IMR-90 (cell line): ENCODE results near the gene AKAP6. TPM values are rescaled to one million over a fixed set of nuclear protein-coding genes. Genes with fewer than 3 reads are reported as not detected.

Experiments
- ATAC-seq: fragments of 200-7000 bp; cut with Tn5 transposase; 2 replicates; pipeline ENCODE4 v1.9.1; 2020; ENCODE audit warnings: low read depth, mild to moderate bottlenecking, moderate library complexity
- BruUV-seq: library from RNA; stranded (reverse); fragments of 400-500 nt; replicated peaks from 2 replicates; lab custom pipeline; 2021; lab: Mats Ljungman, UMichigan
- CTCF ChIA-PET: fragments of 300-600 bp; formaldehyde crosslinking; extraction: SDS; loops from one replicate; lab custom pipeline; 2021; ENCODE audit warnings: antibody characterized with exemption; lab: Yijun Ruan, JAX
- POLR2A ChIA-PET: fragments of 300-600 bp; sonication (Branson Sonifier 250); formaldehyde crosslinking; loops from one replicate; lab custom pipeline; 2022; ENCODE audit warnings: antibody characterized with exemption; ENCODE audit not compliant: unreplicated experiment; lab: Charles Lee
- DNase-seq: peaks from one replicate; pipeline ENCODE4 v3.0.0; 2013
- H2AFZ ChIP-seq: replicated peaks from 2 replicates; pipeline ENCODE3; 2013; ENCODE audit warnings: low read length, mild to moderate bottlenecking; ENCODE audit not compliant: poor library complexity
- H2AK5ac ChIP-seq: 2 replicates; pipeline ENCODE4 v1.6.1; 2013; ENCODE audit warnings: low read depth, low read length, inconsistent platforms
- H2AK9ac ChIP-seq: replicated peaks from 2 replicates; pipeline ENCODE3; 2013; ENCODE audit warnings: mild to moderate bottlenecking, low read depth, low read length, moderate library complexity; ENCODE audit not compliant: poor library complexity
- H2BK120ac ChIP-seq: 2 replicates; pipeline ENCODE4 v1.6.1; 2013; ENCODE audit warnings: low read depth, low read length, inconsistent platforms
- H2BK15ac ChIP-seq: 3 replicates; pipeline ENCODE4 v1.6.1; 2013; ENCODE audit warnings: low read depth, low read length, inconsistent platforms
- H2BK20ac ChIP-seq: 2 replicates; pipeline ENCODE4 v1.6.1; 2013; ENCODE audit warnings: low read depth, mild to moderate bottlenecking, inconsistent platforms, low read length, moderate library complexity
- H2BK5ac ChIP-seq: 2 replicates; pipeline ENCODE4 v1.6.1; 2013; ENCODE audit warnings: mild to moderate bottlenecking, low read depth, low read length, inconsistent platforms; ENCODE audit not compliant: poor library complexity, severe bottlenecking
- H3K14ac ChIP-seq: replicated peaks from 2 replicates; pipeline ENCODE4 v1.6.1; 2013; ENCODE audit warnings: low read depth, low read length, inconsistent platforms
- H3K18ac ChIP-seq: 2 replicates; pipeline ENCODE4 v1.6.1; 2013; ENCODE audit warnings: low read depth, low read length, control low read depth
- H3K23ac ChIP-seq: 2 replicates; pipeline ENCODE4 v1.6.1; 2013; ENCODE audit warnings: low read depth, low read length, inconsistent platforms
- H3K27ac ChIP-seq: 2 replicates; pipeline ENCODE4 v1.5.1; 2013; ENCODE audit warnings: mild to moderate bottlenecking, control low read depth, low read length; ENCODE audit not compliant: insufficient read depth
- H3K27me3 ChIP-seq: 2 replicates; pipeline ENCODE4 v1.6.1; 2013; ENCODE audit warnings: low read length; ENCODE audit not compliant: control insufficient read depth, insufficient read depth
- H3K36me3 ChIP-seq: 2 replicates; pipeline ENCODE4 v1.6.1; 2013; ENCODE audit warnings: low read length, mixed read lengths; ENCODE audit not compliant: control insufficient read depth, insufficient read depth
- H3K4ac ChIP-seq: 2 replicates; pipeline ENCODE4 v1.6.1; 2013; ENCODE audit warnings: low read depth, low read length, inconsistent platforms
- H3K4me1 ChIP-seq: 2 replicates; pipeline ENCODE4 v1.6.1; 2013; ENCODE audit warnings: low read length, mixed read lengths; ENCODE audit not compliant: control insufficient read depth, insufficient read depth
- H3K4me2 ChIP-seq: 2 replicates; pipeline ENCODE4 v1.6.1; 2013; ENCODE audit warnings: low read depth, mild to moderate bottlenecking, control low read depth, low read length, moderate library complexity
- H3K4me3 ChIP-seq: 2 replicates; pipeline ENCODE4 v1.5.1; 2013; ENCODE audit warnings: low read depth, mild to moderate bottlenecking, control low read depth, low read length, moderate library complexity; ENCODE audit not compliant: insufficient read depth
- H3K56ac ChIP-seq: 2 replicates; pipeline ENCODE4 v1.6.1; 2013; ENCODE audit warnings: low read length, inconsistent platforms; ENCODE audit not compliant: insufficient read depth; ENCODE audit errors: extremely low read depth
- H3K79me1 ChIP-seq, 2 experiments: 2 replicates each; pipeline ENCODE4 v1.6.1; 2013; ENCODE audit warnings: low read length in 2 of 2, inconsistent platforms in 1 of 2, low read depth in 1 of 2
- H3K9ac ChIP-seq: 2 replicates; pipeline ENCODE4 v1.6.1; 2013; ENCODE audit warnings: low read depth, low read length, control low read depth
- H3K9me1 ChIP-seq: 2 replicates; pipeline ENCODE4 v1.6.1; 2013; ENCODE audit warnings: low read length, inconsistent platforms; ENCODE audit not compliant: insufficient read depth
- H3K9me3 ChIP-seq: 2 replicates; pipeline ENCODE4 v1.6.1; 2013; ENCODE audit warnings: low read length; ENCODE audit not compliant: control insufficient read depth, insufficient read depth
- H4K20me1 ChIP-seq: 2 replicates; pipeline ENCODE4 v1.6.1; 2013; ENCODE audit warnings: low read length, inconsistent platforms; ENCODE audit not compliant: insufficient read depth
- H4K5ac ChIP-seq: 2 replicates; pipeline ENCODE4 v1.6.1; 2013; ENCODE audit warnings: mild to moderate bottlenecking, low read depth, low read length, control low read depth
- H4K8ac ChIP-seq, 2 experiments: 2 replicates each; pipeline ENCODE4 v1.6.1; 2013; ENCODE audit warnings: low read depth in 2 of 2, low read length in 2 of 2, control low read depth in 1 of 2, inconsistent platforms in 1 of 2
- H4K91ac ChIP-seq: 2 replicates; pipeline ENCODE4 v1.6.1; 2013; ENCODE audit warnings: low read depth, low read length, inconsistent platforms; ENCODE audit not compliant: insufficient read depth
- BHLHE40 ChIP-seq: fragments of 150-350 bp; IDR thresholded peaks from 2 replicates; pipeline ENCODE4 v1.6.1; 2016; ENCODE audit warnings: mild to moderate bottlenecking, low read depth, low read length
- CEBPB ChIP-seq: IDR thresholded peaks from 2 replicates; pipeline ENCODE4 v1.6.1; 2012; ENCODE audit warnings: low read depth, low read length, improper control_type of control experiment
- ELK1 ChIP-seq: fragments of 150-350 bp; IDR thresholded peaks from 2 replicates; pipeline ENCODE4 v1.6.1; 2016; ENCODE audit warnings: low read depth, mild to moderate bottlenecking, low read length, moderate library complexity, borderline replicate concordance
- POLR2A ChIP-seq: IDR thresholded peaks from 2 replicates; pipeline ENCODE4 v1.6.1; 2012; ENCODE audit warnings: mild to moderate bottlenecking, low read depth, low read length
- SMC3 ChIP-seq: fragments of 150-350 bp; IDR thresholded peaks from 2 replicates; pipeline ENCODE4 v1.6.1; 2016; ENCODE audit warnings: low read depth, mild to moderate bottlenecking, antibody characterized with exemption, low read length, moderate library complexity
- WGBS, 2 experiments: methylation state at CpG; one replicate each; pipeline versions ENCODE4 v1.1.5 to v1.1.7; 2013; ENCODE audit warnings: missing lambda C conversion rate in 2 of 2; ENCODE audit not compliant: insufficient read length in 1 of 2; ENCODE audit errors: extremely low coverage in 2 of 2; 5-methylcytosine and 5-hydroxymethylcytosine counted together
- dilution Hi-C: fragments of 300-500 bp; cut with HindIII; formaldehyde crosslinking; loops from one replicate; pipeline ENCODE4 v1.14.3; 2018; ENCODE audit warnings: low sequenced_read_pairs; ENCODE audit not compliant: unreplicated experiment
- in situ Hi-C: fragments of 300-500 bp; cut with MboI; formaldehyde crosslinking; loops from 3 replicates; pipeline ENCODE4 v1.14.3; 2019; ENCODE audit warnings: low sequenced_read_pairs, inconsistent platforms, mixed read lengths
- intact Hi-C: fragments of 100-400 bp; cut with micrococcal nuclease; formaldehyde crosslinking; loops from 2 replicates; pipeline ENCODE4 v1.10.0; 2022
- polyA plus RNA-seq, 3 experiments: library from polyadenylated mRNA; depleted of rRNA; stranded (reverse); fragments of >200 nt; gene quantifications; 2 replicates each; pipeline ENCODE4 v1.2.3, GENCODE V29; 2012; ENCODE audit warnings: low replicate concordance in 1 of 3
- total RNA-seq: library from RNA; depleted of rRNA; stranded (reverse); fragments of >200 nt; gene quantifications from 2 replicates; pipeline ENCODE4 v1.2.3, GENCODE V29; 2012
- TF ChIP-seq, protein P1 (sequence below): conservative IDR thresholded peaks from 2 replicates; pipeline ENCODE4 v1.5.1; 2012; ENCODE audit warnings: mild to moderate bottlenecking, low read depth, low read length, improper control_type of control experiment

Gene AKAP6
- total and polyA plus RNA-seq, 2 of the 4 experiments (the other 2 are of a cell fraction), result 0.22 to 1.6 TPM

- Histone ChIP-seq H2BK15ac (no peak overlapping the region), H2BK5ac (no peak overlapping the region), H3K36me3 (no peaks in the 10 kb centered on the region), H4K20me1 (no peaks in the 10 kb centered on the region), H3K79me1 (no peaks in the 10 kb centered on the region), H3K4me3 (no peak overlapping the region), H3K18ac (no peak overlapping the region), H2AK9ac (no peak overlapping the region), H3K9me1 (no peaks in the 10 kb centered on the region), H2BK20ac (no peak overlapping the region), H4K5ac (no peak overlapping the region), H2AK5ac (no peak overlapping the region), H3K56ac (no peak overlapping the region), H2BK120ac (no peak overlapping the region), H3K27me3 (no peaks in the 10 kb centered on the region; the same call in 1 of the 2 replicates), H3K27ac (no peak overlapping the region), H3K4ac (no peak overlapping the region), H4K8ac (no peak overlapping the region), H4K91ac (no peak overlapping the region), H3K9ac (no peak overlapping the region), H3K23ac (no peak overlapping the region), H3K9me3 (no peaks in the 10 kb centered on the region), H3K14ac (no peak overlapping the region), H3K4me2 (no peak overlapping the region), H3K4me1 (peaks cover 6% of the 10 kb centered on the region), H2AFZ (no peak overlapping the region)
- BruUV-seq, result no TSS peak
- ATAC-seq, result no peak
- ChIA-PET POLR2A (no interaction called here), CTCF (no interaction called here)
- intact Hi-C loops (no loop called here), dilution Hi-C loops (no loop called here), in situ Hi-C loops (no loop called here)
- TF ChIP-seq BHLHE40, result no peak
- no peak for TF ChIP-seq SMC3
- no peak for TF ChIP-seq ELK1
- TF ChIP-seq CEBPB, result no peak
- TF ChIP-seq POLR2A, result no peak
- TF ChIP-seq, protein P1, sequence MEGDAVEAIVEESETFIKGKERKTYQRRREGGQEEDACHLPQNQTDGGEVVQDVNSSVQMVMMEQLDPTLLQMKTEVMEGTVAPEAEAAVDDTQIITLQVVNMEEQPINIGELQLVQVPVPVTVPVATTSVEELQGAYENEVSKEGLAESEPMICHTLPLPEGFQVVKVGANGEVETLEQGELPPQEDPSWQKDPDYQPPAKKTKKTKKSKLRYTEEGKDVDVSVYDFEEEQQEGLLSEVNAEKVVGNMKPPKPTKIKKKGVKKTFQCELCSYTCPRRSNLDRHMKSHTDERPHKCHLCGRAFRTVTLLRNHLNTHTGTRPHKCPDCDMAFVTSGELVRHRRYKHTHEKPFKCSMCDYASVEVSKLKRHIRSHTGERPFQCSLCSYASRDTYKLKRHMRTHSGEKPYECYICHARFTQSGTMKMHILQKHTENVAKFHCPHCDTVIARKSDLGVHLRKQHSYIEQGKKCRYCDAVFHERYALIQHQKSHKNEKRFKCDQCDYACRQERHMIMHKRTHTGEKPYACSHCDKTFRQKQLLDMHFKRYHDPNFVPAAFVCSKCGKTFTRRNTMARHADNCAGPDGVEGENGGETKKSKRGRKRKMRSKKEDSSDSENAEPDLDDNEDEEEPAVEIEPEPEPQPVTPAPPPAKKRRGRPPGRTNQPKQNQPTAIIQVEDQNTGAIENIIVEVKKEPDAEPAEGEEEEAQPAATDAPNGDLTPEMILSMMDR, result no peak
- DNase-seq, result no peak
- 67% methylated on average over 1 of the region's 4 CpGs; no CpG with 5 or more reads in 1 of the 2 experiments for WGBS, 2 experiments
Measured at GRCh38 chr14:32825058-32825457, 496.0 kb downstream of the AKAP6 start.
